Coronary artery (tissue), 2 donors: ENCODE results near the gene FRAS1.

ENCODE experiments used
- DNase-seq: peaks from one replicate; pipeline ENCODE4 v3.0.0-alpha.2; 2017; ENCODE audit warnings: low spot score
- H3K27ac ChIP-seq, 2 donors: fragments of 200-600 bp; sonication (generic); one replicate each; pipeline ENCODE4 v1.5.1; 2016 to 2019
- H3K4me3 ChIP-seq: fragments of 200-600 bp; sonication (generic); 2 replicates; pipeline ENCODE4 v1.5.1; 2016; ENCODE audit warnings: mild to moderate bottlenecking, moderate library complexity
- TF ChIP-seq, protein P1 (sequence below): fragments of 200-600 bp; sonication (generic); IDR thresholded peaks from one replicate; pipeline ENCODE4 v1.5.1; 2019; ENCODE audit warnings: antibody characterized with exemption

The FRAS1 gene

DNA sequence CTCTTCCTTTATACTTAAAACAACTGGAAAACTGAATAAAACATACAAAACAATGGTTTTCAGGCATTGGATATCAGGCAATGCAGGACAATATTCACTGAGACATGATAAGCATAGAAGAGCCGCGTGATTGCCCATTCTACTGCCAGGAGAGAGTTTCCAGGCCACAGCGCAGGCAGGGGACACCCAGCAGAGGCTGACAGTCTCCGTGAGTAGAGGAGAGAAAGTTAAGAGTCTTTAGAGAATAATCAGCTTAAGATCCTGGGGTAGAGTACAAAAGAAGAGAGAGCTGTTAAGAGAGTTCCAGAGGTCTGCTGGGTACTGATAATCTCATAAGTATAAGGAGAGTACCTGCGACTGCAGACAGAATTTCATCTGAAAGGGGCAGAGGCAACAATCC, 18.4 kb upstream of the FRAS1 start:
- no peak for DNase-seq
- TF ChIP-seq, protein P1, sequence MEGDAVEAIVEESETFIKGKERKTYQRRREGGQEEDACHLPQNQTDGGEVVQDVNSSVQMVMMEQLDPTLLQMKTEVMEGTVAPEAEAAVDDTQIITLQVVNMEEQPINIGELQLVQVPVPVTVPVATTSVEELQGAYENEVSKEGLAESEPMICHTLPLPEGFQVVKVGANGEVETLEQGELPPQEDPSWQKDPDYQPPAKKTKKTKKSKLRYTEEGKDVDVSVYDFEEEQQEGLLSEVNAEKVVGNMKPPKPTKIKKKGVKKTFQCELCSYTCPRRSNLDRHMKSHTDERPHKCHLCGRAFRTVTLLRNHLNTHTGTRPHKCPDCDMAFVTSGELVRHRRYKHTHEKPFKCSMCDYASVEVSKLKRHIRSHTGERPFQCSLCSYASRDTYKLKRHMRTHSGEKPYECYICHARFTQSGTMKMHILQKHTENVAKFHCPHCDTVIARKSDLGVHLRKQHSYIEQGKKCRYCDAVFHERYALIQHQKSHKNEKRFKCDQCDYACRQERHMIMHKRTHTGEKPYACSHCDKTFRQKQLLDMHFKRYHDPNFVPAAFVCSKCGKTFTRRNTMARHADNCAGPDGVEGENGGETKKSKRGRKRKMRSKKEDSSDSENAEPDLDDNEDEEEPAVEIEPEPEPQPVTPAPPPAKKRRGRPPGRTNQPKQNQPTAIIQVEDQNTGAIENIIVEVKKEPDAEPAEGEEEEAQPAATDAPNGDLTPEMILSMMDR, result no peak
- no peak overlapping the region for H3K27ac ChIP-seq
- no peak overlapping the region for H3K4me3 ChIP-seq

GRCh38 chr4:78039678-78040077, 17.4 kb upstream of the FRAS1 start:
- TF ChIP-seq, protein P1, result no peak
- no peak for DNase-seq
- Histone ChIP-seq H3K27ac (no peak overlapping the region), H3K4me3 (no peak overlapping the region)

DNA sequence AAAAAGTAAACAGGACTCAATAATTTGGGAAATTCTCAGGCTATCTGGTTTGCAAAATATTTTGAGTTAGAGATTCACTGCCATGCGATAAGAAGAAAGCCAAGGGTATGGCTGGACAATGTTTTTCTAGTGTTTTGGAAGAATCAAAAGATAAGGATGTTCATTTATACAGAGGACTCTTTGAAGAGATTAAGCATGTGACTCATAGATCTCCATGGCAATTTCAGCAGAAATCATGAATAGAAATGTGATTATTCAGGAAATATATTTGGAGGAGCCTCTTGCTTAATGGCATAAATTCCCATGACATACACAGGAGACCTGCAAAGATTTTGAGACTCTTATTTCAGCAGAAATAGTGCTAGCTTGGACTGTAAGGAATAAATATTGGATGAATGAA, 16.7 kb upstream of the FRAS1 start:
- no peak overlapping the region for H3K27ac ChIP-seq
- DNase-seq, result no peak
- no peak overlapping the region for H3K4me3 ChIP-seq
- TF ChIP-seq, protein P1, result no peak

DNA sequence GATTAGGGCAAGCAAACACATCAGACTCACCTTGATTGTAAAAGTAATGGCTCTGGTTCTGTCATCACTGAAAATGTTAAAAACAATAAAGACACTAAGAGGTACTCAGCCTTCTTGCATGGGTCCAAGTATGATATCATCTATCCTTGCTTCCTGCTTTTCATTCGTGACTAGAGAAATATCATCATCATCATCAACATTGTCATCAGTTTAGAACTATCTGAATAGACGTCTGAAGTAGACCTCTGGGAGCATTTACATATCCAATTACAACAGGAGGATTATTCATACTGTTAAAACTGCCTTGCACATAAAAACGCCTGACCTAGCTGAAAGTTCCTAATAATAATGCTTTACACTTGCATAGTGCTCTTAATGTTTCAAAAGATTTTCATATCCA, 9.8 kb upstream of the FRAS1 start:
- Histone ChIP-seq H3K4me3 (no peak overlapping the region), H3K27ac (no peak overlapping the region)
- TF ChIP-seq, protein P1, result no peak
- no peak for DNase-seq

GRCh38 chr4:78056265-78057129, 626 bp upstream of the FRAS1 start:
- DNase-seq, result peak; percentile 77
- Histone ChIP-seq H3K4me3 (peak overlapping the region; percentile 74), H3K27ac (peak overlapping the region in 1 of 2 donors; percentile 80)
- TF ChIP-seq, protein P1, result no peak

DNA sequence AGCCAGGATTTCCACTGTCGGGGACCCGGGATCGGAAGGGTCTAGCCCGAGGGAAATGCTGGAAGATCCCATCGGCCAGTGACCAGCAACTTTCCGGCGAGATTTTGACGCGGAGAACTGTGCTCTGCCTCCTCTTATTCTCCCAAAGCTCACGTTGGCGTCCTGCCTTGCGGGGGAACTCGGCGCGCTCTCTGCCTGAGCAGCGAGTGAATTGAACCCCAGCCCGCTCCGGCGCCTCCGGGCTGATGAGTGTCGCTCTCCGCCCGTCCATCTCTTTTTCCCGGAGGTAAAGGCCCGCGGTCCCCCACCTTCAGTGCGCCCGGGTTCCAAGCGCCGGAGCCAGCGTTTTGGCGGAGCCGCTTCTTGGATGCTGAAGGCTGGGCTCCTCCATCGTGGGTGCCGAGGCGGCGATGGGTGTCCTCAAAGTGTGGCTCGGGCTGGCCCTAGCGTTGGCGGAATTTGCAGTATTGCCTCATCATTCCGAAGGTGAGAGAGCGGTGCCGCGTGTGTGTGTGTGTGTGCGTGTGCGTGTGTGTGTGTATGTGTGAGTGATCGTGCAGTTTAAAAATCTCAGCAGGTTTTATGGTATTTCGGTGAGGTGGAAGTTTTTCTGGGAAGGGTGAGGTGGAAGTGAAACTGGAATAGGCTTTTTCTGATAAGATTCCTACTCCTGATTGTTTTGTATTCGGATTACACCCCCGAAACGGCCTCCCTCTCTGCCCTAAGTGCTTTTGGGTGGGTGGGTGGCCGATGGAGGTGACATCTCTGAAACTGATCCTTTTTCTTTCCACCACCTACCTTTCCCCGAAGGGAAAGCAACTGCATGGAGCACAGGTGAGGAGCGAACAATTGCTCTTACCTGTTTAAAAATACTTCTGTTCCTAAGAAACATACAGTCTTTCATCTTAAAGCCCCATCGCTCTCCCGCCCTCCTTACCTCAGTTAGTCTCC, 752 bp downstream of the FRAS1 start:
- DNase-seq, result peak; percentile 76
- Histone ChIP-seq H3K4me3 (peak overlapping the region; percentile 74), H3K27ac (peak overlapping the region in 1 of 2 donors; percentile 80)
- TF ChIP-seq, protein P1, result no peak
